Measurements from ENCODE around the gene MTHFD1. TPM values are rescaled to one million over a fixed set of nuclear protein-coding genes. Genes with fewer than 3 reads are reported as not detected.

Gene MTHFD1
- total RNA-seq, 2 donors from 2014 or later, result 26.1 to 34.7 TPM

- no peaks in the 10 kb centered on the region for H3K36me3 ChIP-seq
- intact Hi-C loops (cut with DNase I), result loop anchor here (10.0 kb wide), 1 partner anchor 129 kb away; no protein-coding TSS in a partner anchor
- no peak for DNase-seq (ENCODE audit: low spot score)
- H3K4me3 ChIP-seq, result no peak overlapping the region
- H3K4me1 ChIP-seq (replicated peaks), result no peaks in the 10 kb centered on the region
- H3K9me3 ChIP-seq, result no peaks in the 10 kb centered on the region
- H3K27me3 ChIP-seq (replicated peaks; ENCODE audit: insufficient read depth), result no peaks in the 10 kb centered on the region
- TF ChIP-seq POLR2AphosphoS5 (IDR thresholded peaks at IDR 0.05), result no peak
- TF ChIP-seq POLR2A (IDR thresholded peaks at IDR 0.05), result no peak
- TF ChIP-seq CTCF (IDR thresholded peaks at IDR 0.05), result no peak
- H3K27ac ChIP-seq, result no peak overlapping the region
- 33% methylated on average over 2 of the region's 2 CpGs for WGBS
Observed at GRCh38 chr14:64474041-64474440, 85.9 kb downstream of the MTHFD1 start.

GRCh38 chr14:64474698-64475097 is 86.5 kb downstream of the MTHFD1 start:
- Histone ChIP-seq H3K4me1 (replicated peaks) (no peaks in the 10 kb centered on the region), H3K4me3 (no peak overlapping the region), H3K9me3 (no peaks in the 10 kb centered on the region), H3K27me3 (replicated peaks; ENCODE audit: insufficient read depth) (no peaks in the 10 kb centered on the region), H3K27ac (no peak overlapping the region), H3K36me3 (no peaks in the 10 kb centered on the region)
- no peak for DNase-seq (ENCODE audit: low spot score)
- TF ChIP-seq POLR2A (IDR thresholded peaks at IDR 0.05) (no peak), CTCF (IDR thresholded peaks at IDR 0.05) (no peak)
- intact Hi-C loops (cut with DNase I), result loop anchor here (5.0 to 10.0 kb wide), 2 partner anchors 42 to 130 kb away; no protein-coding TSS in a partner anchor
- whole genome bisulfite sequencing, result 68% methylated on average over 4 of the region's 4 CpGs

GRCh38 chr14:64475585-64476273 is 87.6 kb downstream of the MTHFD1 start:
- no peak for DNase-seq (ENCODE audit: low spot score)
- Histone ChIP-seq H3K9me3 (no peaks in the 10 kb centered on the region), H3K4me3 (no peak overlapping the region), H3K36me3 (no peaks in the 10 kb centered on the region), H3K27me3 (replicated peaks; ENCODE audit: insufficient read depth) (no peaks in the 10 kb centered on the region), H3K4me1 (replicated peaks) (no peaks in the 10 kb centered on the region), H3K27ac (no peak overlapping the region)
- 85% methylated on average over 8 of the region's 8 CpGs for WGBS
- TF ChIP-seq POLR2AphosphoS5 (IDR thresholded peaks at IDR 0.05) (no peak), POLR2A (IDR thresholded peaks at IDR 0.05) (no peak), CTCF (IDR thresholded peaks at IDR 0.05) (no peak)
- intact Hi-C loops (cut with DNase I), result loop anchor here (5.0 to 10.0 kb wide), 2 partner anchors 43 to 131 kb away; no protein-coding TSS in a partner anchor

- Histone ChIP-seq H3K36me3 (no peaks in the 10 kb centered on the region), H3K9me3 (no peaks in the 10 kb centered on the region), H3K4me1 (replicated peaks) (no peaks in the 10 kb centered on the region), H3K4me3 (no peak overlapping the region), H3K27ac (no peak overlapping the region), H3K27me3 (replicated peaks; ENCODE audit: insufficient read depth) (no peaks in the 10 kb centered on the region)
- TF ChIP-seq CTCF (IDR thresholded peaks at IDR 0.05), result no peak
- TF ChIP-seq POLR2A (IDR thresholded peaks at IDR 0.05), result no peak
- TF ChIP-seq POLR2AphosphoS5 (IDR thresholded peaks at IDR 0.05), result no peak
- no peak for DNase-seq (ENCODE audit: low spot score)
- intact Hi-C loops (cut with DNase I), result loop anchor here (5.0 to 10.0 kb wide), 2 partner anchors 44 to 132 kb away; no protein-coding TSS in a partner anchor
- 95% methylated on average over 8 of the region's 8 CpGs for WGBS
Observed at GRCh38 chr14:64476438-64476837, 88.3 kb downstream of the MTHFD1 start.
